ENCODE measurements around the gene STARD13. TPM values are rescaled to one million over a fixed set of nuclear protein-coding genes. Genes with fewer than 3 reads are reported as not detected.
A peak's percentile ranks its signal among the peaks of the same experiment; 100 is the strongest.

The STARD13 gene
- total RNA-seq, 3 donors from 2014 or later = 0.05 to 0.15 (median 0.14) TPM

GRCh38 chr13:33132644-33133440, 152.7 kb downstream of the STARD13 start:
- DNase-seq (no peak), ATAC-seq (no peak)
- Mint-ChIP-seq H3K4me1 (ENCODE audit: low read depth) (no peaks in the 10 kb centered on the region), H3K4me3 (no peak overlapping the region), H3K27me3 (ENCODE audit: low read depth) (no peaks in the 10 kb centered on the region), H3K9me3 (peaks cover 4% of the 10 kb centered on the region), H3K36me3 (ENCODE audit: insufficient read depth) (no peaks in the 10 kb centered on the region)

- H3K36me3 Mint-ChIP-seq (ENCODE audit: insufficient read depth) = no peaks in the 10 kb centered on the region
- ATAC-seq (no peak), DNase-seq (no peak)
- H3K4me1 Mint-ChIP-seq (ENCODE audit: low read depth) = no peaks in the 10 kb centered on the region
- no peaks in the 10 kb centered on the region for H3K27me3 Mint-ChIP-seq (ENCODE audit: low read depth)
- H3K4me3 Mint-ChIP-seq = no peak overlapping the region
- H3K9me3 Mint-ChIP-seq = peaks cover 4% of the 10 kb centered on the region
These were observed 155.7 kb downstream of the STARD13 start for GRCh38 chr13:33129886-33130285.

DNA sequence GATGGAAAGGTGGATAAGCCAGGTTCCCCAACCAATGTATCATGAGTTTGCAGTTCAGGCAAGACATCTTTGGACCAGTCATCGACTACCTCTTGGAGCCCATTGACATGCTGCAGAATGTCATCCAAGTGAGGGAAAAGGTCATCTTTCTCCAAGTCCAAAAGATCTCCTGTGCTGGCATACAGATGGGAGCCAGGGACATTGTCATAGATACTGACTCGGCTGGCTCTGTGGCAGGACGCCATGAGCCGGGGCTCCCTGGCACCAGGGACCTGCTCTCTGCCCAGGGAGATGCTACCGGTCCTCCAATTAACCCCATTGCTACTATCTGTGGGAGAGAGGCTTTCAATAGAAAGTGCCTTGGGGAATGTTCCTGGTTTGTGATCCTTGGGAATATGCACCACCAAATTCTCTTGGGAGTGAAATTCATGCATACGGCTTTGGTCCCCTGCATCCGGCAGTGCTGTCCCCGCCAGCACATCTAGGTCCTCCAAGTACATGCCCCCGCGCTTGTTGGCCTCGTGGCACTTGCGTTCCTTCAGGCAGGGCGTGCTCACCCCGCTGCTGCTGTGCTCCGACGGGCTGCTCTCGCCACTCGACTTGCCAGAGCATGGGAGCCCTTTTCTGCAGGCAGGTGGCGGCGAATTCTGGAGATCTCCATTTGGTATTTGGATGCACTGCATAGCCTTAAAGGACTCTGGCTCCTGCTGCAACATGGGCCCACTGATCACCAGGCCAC, 156.3 kb downstream of the STARD13 start:
- ATAC-seq (no peak), DNase-seq (no peak)
- Mint-ChIP-seq H3K4me1 (ENCODE audit: low read depth) (no peaks in the 10 kb centered on the region), H3K27me3 (ENCODE audit: low read depth) (no peaks in the 10 kb centered on the region), H3K36me3 (ENCODE audit: insufficient read depth) (no peaks in the 10 kb centered on the region), H3K9me3 (peaks cover 4% of the 10 kb centered on the region), H3K4me3 (no peak overlapping the region)

GRCh38 chr13:33128134-33128533, 157.4 kb downstream of the STARD13 start:
- Mint-ChIP-seq H3K36me3 (ENCODE audit: insufficient read depth) (no peaks in the 10 kb centered on the region), H3K9me3 (peaks cover 4% of the 10 kb centered on the region), H3K4me3 (no peak overlapping the region), H3K4me1 (ENCODE audit: low read depth) (no peaks in the 10 kb centered on the region), H3K27me3 (ENCODE audit: low read depth) (no peaks in the 10 kb centered on the region)
- DNase-seq = no peak
- ATAC-seq = peak in 1 of 2 donors; percentile 46

DNA sequence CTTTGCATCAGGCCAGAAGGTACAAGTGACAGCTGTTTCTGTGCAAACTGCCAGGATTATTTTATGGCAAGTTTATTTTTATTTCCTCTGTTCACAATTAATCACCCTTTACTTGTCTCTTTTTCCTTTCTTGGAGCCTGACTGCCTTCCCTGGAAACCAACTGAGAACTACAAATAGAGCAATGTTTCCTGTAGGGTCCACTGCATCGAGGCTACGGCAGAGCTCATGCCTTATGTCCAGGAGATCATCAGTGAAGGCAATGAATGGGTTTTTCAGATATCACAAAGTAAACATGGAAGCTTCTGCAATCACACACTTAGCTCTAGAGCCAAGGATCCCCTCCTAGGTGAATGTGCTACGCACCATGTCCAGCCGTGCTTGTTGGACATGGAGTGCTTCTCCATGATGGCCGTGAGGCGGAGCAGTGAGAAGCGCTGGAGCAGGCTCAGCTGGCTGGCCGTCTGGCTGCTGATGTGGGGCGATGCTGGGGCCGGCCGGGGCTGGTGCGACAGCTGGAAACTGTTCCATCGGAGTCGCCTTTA, 158.5 kb downstream of the STARD13 start:
- H3K36me3 Mint-ChIP-seq (ENCODE audit: insufficient read depth) = no peaks in the 10 kb centered on the region
- ATAC-seq (no peak), DNase-seq (no peak)
- no peaks in the 10 kb centered on the region for H3K27me3 Mint-ChIP-seq (ENCODE audit: low read depth)
- no peaks in the 10 kb centered on the region for H3K4me1 Mint-ChIP-seq (ENCODE audit: low read depth)
- H3K4me3 Mint-ChIP-seq = no peak overlapping the region
- no peaks in the 10 kb centered on the region for H3K9me3 Mint-ChIP-seq

DNA sequence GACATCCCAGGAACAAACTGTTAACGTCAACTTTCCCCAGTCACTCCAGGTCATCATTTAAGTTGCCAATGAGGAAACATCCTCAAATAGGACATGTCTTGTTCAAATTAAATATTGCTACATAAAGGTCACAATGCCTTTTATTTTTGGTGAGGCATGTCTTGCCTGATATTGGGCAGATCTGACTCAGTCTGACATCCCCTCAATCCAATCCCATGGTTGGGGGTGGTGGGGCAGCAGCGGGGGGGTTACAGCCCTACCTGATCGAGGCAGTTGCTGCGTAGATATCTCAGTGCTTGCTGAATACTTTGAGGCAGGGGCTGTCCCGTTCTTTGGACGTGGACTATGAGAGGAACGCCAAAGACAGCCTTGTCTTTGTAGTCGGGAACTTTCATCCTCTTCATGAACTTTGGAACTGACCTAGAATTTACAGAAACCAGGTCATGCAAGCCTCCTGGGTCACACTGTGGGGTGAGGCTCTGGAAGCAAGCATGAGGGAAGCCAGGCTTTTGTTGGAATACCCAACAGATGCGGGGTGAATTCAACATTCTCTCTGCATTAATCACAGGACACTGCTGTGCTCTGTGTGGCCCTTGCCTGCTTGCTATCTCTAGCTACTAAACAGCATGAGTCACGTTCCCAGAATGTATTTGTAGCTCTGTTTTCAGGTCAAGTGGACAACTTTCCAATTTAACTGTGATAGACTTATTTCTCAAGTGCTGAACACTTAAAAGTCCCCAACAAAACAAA, 159.6 kb downstream of the STARD13 start:
- Mint-ChIP-seq H3K36me3 (ENCODE audit: insufficient read depth) (no peaks in the 10 kb centered on the region), H3K4me1 (ENCODE audit: low read depth) (no peaks in the 10 kb centered on the region), H3K27me3 (ENCODE audit: low read depth) (peaks cover 3% of the 10 kb centered on the region), H3K9me3 (no peaks in the 10 kb centered on the region), H3K4me3 (no peak overlapping the region)
- ATAC-seq (no peak), DNase-seq (no peak)

DNA sequence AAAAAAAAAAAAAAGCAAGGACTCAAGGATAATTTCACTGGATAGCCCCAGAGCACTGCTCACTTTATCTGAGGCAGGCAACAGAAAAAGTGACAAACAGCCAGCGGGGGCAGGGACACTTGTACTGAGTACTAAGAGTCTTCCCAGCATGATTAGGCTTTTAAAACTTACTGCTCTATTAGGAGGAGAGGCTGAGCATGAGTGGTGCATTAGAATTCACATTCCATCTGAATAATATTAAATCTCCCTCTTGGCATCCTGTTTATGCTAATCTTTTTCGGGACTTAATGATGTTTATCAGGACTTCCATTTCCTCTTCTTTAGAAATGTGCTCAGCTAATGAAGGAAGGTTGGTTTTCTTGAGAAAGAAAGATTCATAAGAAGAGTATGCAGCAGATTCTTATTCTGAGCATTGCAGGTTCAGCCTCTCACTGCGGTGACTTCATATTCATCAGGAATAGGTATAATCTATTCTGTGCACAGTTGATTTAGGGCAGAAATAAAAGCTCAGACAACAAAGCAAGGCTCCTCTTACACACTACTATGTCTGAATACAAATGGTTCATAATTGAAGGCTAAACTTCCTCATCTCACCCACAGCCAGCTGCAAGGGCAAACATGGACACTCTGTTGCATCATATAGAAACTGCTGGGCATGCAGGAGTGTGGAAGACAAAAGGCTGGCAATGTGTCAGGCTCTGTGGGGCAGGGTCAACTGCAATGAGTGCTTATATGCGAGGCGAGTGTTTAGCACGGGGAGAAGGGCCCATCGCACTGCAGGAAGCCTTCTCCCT, 162.3 kb downstream of the STARD13 start:
- no peaks in the 10 kb centered on the region for H3K9me3 Mint-ChIP-seq

DNA sequence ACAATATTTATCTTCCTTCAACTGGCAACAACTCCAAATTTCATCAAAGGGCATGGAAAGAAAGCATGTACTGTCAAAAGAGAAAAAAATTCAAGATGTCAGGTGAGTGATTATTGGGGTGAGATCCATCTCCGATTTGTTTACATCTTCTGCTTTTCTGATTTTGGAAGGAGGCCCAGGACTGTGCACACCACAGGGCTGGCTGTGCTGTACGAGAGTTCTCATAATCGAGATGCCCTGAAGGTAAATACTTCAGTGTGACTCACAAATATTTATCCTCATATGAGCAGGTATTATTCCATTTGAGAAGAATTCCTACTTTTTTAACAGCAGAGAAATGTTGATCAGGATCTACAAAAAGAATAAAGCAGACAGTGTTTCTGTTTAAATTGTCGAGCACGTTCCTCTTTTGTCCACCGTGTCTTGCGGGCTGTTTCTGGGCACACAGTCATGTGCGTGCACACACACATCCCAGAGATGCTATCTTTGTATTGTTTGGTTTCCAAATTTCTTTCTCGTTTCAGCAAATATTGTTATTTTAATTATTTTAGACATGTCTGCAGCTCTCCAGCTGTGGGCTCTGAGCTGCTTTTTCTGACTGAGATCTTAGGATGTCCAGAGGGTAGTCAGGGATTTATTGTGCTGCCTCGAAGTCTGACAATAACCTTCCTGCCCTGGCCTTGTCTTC, 165.6 kb downstream of the STARD13 start:
- Mint-ChIP-seq H3K9me3 (no peaks in the 10 kb centered on the region), H3K36me3 (ENCODE audit: insufficient read depth) (no peaks in the 10 kb centered on the region), H3K4me3 (no peak overlapping the region), H3K4me1 (ENCODE audit: low read depth) (no peaks in the 10 kb centered on the region), H3K27me3 (ENCODE audit: low read depth) (peaks cover 3% of the 10 kb centered on the region)
- no peak for ATAC-seq
- DNase-seq = no peak

More for the DNA sequence above, 162.3 kb downstream of the STARD13 start:
- ATAC-seq (no peak), DNase-seq (no peak)
- Mint-ChIP-seq H3K27me3 (ENCODE audit: low read depth) (peaks cover 3% of the 10 kb centered on the region), H3K4me3 (no peak overlapping the region), H3K4me1 (ENCODE audit: low read depth) (no peaks in the 10 kb centered on the region), H3K36me3 (ENCODE audit: insufficient read depth) (no peaks in the 10 kb centered on the region)

DNA sequence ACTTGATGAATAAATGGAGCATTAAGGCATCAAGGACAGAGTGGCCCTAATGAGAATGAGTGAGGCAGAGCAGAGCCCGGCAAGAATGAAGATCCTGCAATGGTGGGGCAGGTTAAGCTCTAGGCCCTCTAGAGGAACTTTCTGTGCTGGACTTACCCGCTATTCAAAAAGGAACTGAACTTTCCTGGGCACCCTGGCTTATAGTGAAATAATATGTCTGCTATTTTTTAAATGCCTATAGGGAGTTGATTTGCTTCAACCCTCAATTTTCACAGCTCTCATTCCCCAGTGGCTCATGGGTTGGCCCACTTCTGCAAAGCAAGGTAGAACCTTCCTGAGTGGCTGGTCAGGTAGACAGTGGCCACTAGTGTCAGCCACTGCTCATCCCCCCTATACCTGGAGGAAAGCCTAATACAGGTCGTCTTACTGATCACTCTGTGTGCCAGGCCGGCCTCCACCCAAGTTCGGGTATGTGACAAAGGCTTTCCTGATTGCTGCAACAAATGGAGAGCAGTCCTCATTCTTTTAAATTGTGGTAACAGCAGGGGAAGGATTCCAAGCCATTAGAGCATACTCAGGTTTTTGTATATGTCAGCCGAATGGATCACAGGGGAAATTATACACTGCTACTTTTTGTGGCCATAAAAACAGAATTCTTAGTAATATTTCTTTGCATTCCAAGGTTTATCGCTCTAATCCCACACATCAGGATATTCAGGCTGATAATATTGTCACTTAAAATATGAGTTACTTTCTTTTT, 166.4 kb downstream of the STARD13 start:
- DNase-seq (no peak), ATAC-seq (no peak)
- no peaks in the 10 kb centered on the region for H3K4me1 Mint-ChIP-seq (ENCODE audit: low read depth)
- no peaks in the 10 kb centered on the region for H3K9me3 Mint-ChIP-seq
- peaks cover 3% of the 10 kb centered on the region for H3K27me3 Mint-ChIP-seq (ENCODE audit: low read depth)
- H3K4me3 Mint-ChIP-seq = no peak overlapping the region
- no peaks in the 10 kb centered on the region for H3K36me3 Mint-ChIP-seq (ENCODE audit: insufficient read depth)

DNA sequence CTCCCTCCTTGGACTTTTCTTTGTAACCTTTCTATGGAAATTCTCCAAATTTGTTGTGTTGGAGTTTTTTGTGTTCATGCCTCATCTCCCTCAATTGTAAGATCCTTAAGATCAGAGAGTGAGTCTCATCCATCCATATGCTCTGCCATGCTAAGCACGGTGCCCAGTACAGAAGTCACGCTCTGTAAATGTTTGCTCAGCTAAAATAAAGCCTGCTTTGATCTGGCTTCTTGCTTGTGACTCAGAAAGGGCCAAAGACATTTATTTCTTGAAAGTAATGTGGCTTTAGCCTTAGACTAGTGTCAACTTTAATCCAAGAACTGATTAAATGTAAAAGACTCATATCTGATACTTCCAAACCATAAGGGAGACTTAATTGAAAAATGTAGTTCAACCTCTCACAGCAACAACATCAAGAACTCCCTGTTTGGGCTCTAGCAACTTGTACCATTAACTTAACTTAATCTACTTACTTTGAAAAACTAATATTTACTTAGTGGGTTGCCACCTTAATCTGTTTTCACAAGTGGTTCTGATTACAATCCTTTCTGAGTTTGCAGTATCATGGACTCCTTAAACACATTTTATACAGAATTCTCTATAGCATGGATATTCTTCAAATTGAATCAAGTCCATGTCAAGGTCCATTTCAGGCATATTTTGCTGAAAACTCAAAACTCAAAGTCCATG, 169.1 kb downstream of the STARD13 start:
- no peaks in the 10 kb centered on the region for H3K36me3 Mint-ChIP-seq (ENCODE audit: insufficient read depth)
- ATAC-seq (no peak), DNase-seq (no peak)
- no peaks in the 10 kb centered on the region for H3K27me3 Mint-ChIP-seq (ENCODE audit: low read depth)
- H3K4me3 Mint-ChIP-seq = no peak overlapping the region
- H3K9me3 Mint-ChIP-seq = no peaks in the 10 kb centered on the region
- no peaks in the 10 kb centered on the region for H3K4me1 Mint-ChIP-seq (ENCODE audit: low read depth)

DNA sequence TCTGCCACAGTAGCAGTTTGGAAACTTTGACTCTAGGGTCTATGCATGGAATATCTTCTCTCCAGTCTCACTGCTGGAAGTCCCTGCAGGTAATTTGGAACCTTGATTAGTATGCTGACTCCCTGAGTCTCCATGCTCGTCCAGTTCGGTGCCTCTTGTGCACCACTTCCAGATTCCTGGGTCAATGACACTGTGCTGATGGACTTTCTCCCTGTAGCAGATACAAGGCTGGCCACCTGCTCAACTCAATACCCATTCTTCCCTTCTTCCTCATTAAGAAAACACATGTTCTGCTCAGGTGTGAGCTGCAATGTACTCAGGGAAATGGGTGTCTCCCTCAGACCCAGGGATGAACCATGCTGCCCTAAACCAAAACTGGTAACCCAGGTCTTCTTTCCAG, 170.3 kb downstream of the STARD13 start:
- no peak for ATAC-seq

GRCh38 chr13:33114146-33114545, 171.4 kb downstream of the STARD13 start:
- no peak overlapping the region for H3K4me3 Mint-ChIP-seq
- H3K36me3 Mint-ChIP-seq (ENCODE audit: insufficient read depth) = no peaks in the 10 kb centered on the region

More for the DNA sequence above, 170.3 kb downstream of the STARD13 start:
- Mint-ChIP-seq H3K27me3 (ENCODE audit: low read depth) (no peaks in the 10 kb centered on the region), H3K36me3 (ENCODE audit: insufficient read depth) (no peaks in the 10 kb centered on the region), H3K4me1 (ENCODE audit: low read depth) (no peaks in the 10 kb centered on the region), H3K4me3 (no peak overlapping the region), H3K9me3 (no peaks in the 10 kb centered on the region)
- no peak for DNase-seq

More at GRCh38 chr13:33114146-33114545, 171.4 kb downstream of the STARD13 start:
- ATAC-seq (no peak), DNase-seq (no peak)
- no peaks in the 10 kb centered on the region for H3K9me3 Mint-ChIP-seq
- no peaks in the 10 kb centered on the region for H3K27me3 Mint-ChIP-seq (ENCODE audit: low read depth)
- no peaks in the 10 kb centered on the region for H3K4me1 Mint-ChIP-seq (ENCODE audit: low read depth)
